Activated gamma-delta T cell treated with Interleukin-2 at 50 U/mL for 16 hours (primary cell): ENCODE data around the gene FAM107B.
A peak's percentile ranks its signal among the peaks of the same experiment; 100 is the strongest.
"Not testable (repeated sequence)": the region's sequence is repeated elsewhere in the genome, so short reads cannot be mapped to it uniquely, and the experiment has no call there.

Experiments
- DNase-seq: peaks from one replicate; pipeline ENCODE4 v3.0.0-alpha.2; 2020

FAM107B gene

DNA sequence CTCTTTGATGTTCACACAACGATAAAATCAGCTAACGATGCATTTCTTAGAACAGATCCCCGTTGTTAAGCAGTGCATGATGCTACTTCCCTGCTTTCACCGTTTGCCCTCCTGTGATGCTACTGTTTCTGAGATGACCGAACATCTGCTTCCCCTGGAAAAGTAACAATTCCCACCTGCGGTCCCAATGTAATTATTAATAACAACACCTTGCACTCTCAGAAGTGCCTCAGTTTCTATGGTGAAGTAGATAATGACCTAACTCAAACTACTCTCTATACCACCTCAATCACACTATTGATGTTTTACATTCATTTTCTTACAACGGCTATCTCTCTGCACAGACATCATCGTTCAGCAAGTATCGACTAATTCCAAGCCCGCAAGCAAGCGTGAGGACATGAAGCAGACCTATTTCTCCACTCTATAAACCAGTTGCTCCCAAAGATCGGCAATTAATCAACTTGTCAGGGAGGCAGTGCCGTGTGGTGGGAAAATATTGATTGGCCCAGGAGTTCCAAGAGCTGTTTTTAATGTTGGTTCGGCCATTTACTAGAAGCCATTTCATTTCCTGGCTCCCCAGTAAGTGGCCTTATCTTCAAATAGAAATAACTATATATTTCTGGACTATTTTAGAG, 42.7 kb downstream of the FAM107B start:
- DNase-seq, result no peak

DNA sequence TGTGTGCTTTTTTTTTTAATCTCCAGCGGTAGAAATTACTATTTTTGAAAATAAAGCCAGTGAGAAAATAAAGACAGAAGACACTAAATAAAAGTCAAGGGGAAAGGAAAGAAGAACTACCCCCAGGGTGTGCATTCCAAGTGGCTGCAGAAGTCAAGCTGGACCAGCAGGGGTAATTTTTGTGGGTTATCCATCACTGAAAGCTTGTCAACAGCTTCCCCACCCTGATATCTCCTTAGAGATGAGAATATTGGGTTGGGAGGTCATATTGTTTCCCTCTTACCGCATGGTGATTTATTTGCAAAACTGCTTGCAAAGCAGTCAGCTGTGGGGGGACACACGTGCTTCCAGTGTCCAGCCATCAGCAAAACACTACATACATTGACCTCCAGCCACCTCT, 46.4 kb downstream of the FAM107B start:
- DNase-seq, result no peak

GRCh38 chr10:14727924-14728323, 46.8 kb downstream of the FAM107B start:
- no peak for DNase-seq

DNA sequence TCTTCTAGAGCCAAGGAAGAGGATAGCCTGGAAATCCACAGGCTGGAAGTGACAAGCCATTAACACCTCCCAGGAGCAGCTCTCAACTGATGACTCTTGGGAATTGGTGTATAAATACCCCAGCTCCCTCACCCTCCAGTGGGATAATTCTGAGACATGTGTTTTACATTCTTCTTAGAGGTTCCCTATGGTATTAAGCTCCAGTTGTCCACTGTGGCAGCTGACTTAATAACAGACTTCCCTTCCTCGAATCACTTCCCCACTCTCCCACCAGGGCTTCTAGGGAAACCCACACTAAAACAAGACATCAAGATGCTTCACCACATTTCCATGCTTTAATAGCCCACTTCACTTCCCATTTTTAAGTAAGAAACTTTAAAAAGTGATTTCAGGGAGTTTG, 47.2 kb downstream of the FAM107B start:
- no peak for DNase-seq

GRCh38 chr10:14724931-14725330, 49.8 kb downstream of the FAM107B start:
- no peak for DNase-seq

- peak; percentile 31 for DNase-seq
Measured at GRCh38 chr10:14723052-14723689, 51.5 kb downstream of the FAM107B start.

GRCh38 chr10:14717552-14717951, 57.1 kb downstream of the FAM107B start:
- DNase-seq, result no peak

- DNase-seq, result no peak
Measured at GRCh38 chr10:14712991-14713424, 61.7 kb downstream of the FAM107B start.

DNA sequence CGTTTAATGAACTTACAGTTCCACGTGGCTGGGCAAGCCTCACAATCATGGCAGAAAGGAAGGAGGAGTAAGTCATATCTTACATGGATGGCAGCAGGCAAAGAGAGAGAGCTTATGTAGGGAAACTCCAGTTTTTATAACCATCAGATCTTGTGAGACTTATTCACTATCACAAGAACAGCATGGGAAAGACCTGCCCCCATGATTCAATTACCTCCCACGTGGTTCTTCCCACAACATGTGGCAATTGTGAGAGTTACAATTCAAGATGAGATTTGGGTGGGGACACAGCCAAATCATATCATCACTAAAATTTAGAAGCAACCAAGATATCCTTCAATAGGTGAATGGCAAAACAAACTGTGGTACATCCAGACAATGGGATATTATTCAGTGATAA, 65.4 kb downstream of the FAM107B start:
- DNase-seq, result not testable (repeated sequence)

GRCh38 chr10:14707481-14707880, 67.2 kb downstream of the FAM107B start:
- no peak for DNase-seq

DNA sequence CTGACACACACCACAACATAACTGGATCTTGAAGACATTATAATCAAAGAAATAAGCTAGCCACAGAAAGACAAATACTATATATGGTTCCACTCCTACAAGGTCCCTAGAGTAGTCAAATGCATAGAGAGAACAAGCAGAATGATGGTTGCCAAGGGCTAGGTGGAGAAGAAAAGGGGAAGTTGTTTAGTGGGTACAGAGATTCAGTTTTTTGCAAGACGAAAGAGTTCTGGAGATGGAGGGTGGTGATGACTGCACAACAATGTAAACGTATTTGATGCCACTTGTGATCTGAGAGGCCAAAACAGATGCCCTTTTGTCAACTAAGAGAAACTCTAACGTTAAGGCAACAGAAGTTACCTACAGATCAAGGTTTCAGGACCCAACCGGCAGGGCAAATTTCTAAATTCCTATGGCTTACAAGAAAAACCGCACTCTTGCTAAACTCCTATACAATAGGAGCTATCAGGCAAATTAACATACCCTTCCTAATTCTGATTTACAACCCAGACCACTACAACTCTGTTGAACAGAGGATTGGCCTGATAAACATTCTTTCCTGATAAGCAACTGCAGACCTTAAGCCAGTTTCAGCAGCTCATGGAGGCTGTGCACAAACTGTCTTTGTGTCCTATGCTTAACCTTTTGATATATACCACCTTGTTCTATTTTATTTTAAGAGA, 69.0 kb downstream of the FAM107B start:
- no peak for DNase-seq

DNA sequence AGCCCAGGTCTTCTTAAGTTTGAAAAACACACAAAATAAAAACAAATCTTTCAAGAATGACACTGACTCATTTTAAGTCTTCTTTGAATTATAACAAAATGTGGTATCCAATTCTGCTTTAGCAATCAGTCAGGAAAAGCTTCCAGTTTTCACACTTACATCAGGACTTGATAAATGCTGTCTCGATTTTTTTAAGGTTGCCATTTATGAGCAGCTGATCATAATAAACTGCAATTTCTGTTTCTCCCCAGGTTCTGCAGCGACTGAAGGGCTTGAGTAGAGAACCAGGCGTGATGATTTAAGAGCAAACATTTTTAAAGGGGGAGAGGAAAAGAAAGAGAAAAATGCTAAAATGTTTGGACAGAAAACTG, 71.1 kb downstream of the FAM107B start:
- DNase-seq, result no peak

DNA sequence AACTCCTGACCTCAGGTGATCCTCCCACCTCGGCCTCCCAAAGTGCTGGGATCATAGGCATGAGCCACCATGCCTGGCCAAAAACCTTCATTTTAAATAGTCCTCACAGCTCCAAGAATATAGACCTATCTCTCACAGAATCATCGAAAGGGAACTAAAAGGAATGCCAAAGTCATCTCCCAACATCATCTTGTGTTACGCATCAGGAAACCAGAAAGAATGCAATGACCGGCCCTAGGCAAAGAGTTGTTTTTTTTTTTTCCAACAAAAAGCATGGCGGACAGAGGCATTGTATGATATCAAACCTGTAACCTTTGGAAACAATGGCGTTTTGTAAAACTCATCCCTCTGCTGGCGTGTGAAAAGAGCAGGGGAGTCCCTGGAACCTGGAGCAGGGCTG, 73.2 kb downstream of the FAM107B start:
- DNase-seq, result no peak

DNA sequence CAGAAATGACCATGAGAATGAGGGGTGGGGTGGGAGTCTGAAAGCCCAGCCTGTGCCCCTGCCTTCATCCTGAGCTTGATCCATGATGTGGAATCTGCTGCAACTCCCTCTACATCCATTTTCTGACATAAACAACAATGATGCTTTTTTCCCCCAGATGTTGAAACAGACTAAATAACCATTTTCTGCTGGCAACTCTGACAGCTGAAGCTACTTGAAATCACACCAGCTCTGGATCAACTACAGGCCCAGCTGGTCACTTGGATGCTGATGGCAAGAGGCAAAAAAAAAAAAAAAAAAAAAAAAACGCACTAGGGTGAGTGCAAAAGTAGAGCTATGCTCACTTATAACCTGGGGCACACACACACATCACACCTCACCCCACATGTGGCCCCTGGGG, 74.2 kb downstream of the FAM107B start:
- no peak for DNase-seq

DNA sequence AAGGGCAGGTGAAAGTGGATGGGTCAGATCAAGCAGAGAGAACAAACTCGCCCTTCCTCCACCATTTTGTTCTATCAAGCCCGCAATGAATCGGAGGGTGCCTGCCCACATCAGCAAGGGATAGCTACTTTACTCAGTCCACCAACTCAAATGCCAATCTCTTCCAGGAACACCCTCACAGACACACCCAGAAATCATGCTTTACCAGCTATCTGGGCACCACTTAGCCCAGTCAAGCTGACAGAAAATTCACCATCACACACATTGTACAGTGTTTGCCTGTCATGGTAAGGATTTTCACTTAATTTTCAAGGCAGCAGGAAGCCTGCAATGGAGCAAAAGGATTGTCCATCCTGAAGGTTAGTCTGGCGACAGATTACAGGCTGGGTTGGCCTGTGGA, 75.2 kb downstream of the FAM107B start:
- DNase-seq, result no peak

DNA sequence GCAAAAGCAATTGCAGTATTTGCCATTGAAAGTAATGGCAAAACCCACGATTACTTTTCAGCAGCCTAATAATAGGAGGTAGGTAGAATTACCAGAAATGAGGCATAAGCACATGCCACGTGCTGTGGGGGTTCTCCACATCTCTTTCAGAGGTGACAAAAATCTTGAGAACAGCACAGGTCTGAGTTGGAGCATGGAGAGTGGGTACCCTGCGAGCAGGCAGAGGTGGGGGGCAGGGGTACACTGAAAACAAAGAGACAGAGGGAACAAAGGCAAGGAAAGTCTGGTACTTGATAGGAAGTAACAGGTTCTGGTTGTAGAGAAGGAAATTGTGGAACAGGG, 75.9 kb downstream of the FAM107B start:
- no peak for DNase-seq

- no peak for DNase-seq
Measured at GRCh38 chr10:14698111-14698828, 76.4 kb downstream of the FAM107B start.

- no peak for DNase-seq
Measured at GRCh38 chr10:14697281-14697680, 77.4 kb downstream of the FAM107B start.

GRCh38 chr10:14696821-14697220, 77.9 kb downstream of the FAM107B start:
- DNase-seq, result no peak

DNA sequence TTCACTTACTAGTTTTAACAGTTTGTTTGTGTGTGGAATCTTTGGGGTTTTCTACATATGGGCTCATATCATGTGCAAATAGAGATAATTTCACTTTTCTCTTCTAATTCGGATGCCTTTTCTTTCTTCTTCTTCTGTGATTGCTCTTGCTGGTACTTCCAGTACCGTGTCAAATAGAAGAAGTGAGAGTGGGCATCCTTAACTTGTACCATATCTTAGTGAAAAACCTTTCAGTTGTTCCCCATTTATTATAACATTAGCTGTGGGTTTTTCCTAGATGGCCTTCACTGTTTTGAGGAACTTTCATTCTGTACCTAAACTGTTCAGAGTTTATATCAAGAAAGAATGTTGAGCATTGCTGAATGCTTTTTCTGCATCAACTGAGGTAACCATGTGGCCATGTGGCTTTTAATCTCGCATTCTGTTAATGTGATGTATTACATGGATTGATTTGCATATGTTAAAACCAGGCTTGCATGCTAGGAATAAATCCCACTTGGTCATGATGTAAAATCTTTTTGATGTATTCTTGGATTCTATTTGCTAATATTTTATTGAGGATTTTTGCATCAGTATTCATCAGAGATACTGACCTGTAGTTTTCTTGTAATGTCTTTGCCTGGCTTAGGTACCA, 78.7 kb downstream of the FAM107B start:
- DNase-seq, result no peak

DNA sequence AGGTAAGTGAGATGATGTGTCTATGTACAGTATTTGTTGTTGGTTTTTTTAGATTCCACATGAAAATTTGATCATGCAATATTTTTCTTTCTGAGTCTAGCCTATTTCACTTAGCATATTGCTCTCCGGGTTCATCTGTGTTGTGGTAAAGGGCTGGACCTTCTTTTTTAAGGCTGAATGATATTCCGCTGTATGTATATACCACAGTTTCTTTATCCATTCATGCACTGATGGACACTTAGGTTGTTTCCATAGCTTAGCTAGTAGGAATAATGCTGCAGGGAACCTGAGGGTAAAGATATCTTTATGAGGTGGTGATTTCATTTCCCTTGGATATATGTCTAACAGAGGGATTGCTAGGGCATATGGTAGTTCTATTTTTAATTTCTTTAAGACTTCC, 80.8 kb downstream of the FAM107B start:
- no peak for DNase-seq

DNA sequence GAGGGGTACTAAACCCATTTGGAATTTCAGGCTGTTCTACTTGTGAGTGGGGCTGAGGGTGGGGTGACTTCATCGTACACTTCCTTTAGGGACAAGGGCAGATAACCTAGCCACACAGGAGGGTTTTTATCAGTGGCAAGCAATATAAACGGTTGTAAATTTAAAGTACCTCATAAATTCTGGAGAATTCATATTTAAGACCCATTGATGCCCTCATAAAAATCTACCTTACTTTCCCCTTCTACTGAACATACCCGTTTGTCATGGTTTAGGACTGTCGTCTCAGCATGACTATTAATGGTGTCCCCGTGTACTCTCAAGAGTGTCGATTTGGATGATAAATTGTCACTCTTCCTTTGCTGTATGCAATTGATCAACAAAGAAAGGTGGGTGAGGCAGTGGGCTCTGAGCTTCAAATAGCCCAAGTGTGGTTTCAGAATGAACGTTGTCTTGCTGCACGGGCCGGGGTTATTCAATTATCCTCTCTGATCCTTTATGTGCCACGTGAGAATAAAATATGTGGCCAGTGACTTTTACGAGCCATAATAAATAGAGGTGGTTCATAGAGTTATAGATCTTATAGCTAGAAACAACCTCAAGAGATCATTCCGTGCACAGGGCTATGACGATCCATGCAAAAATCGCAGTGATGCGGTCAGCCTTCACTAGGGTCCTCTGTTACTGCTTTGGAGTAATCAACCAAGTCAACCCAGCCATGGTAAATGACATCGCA, 82.2 kb downstream of the FAM107B start:
- no peak for DNase-seq

DNA sequence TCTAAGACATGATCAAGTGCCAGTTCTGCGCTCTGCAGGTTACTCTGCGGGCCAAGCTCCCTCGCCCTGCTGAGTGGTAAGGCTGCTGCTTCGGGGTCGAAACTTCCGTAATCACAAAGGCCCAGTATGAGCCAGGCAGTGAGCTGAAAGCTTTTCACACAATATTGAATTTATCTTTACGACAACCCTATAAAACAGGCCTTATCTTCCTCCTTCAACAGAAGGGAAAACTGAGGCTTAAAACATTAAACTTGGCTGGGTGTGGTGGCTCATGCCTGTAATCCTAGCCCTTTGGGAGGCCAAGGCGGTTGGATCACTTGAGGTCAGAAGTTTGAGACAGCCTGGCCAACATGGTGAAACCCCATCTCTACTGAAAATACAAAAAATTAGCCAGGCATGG, 83.3 kb downstream of the FAM107B start:
- no peak for DNase-seq
